ENCODE results near the gene MED16. TPM values are rescaled to one million over a fixed set of nuclear protein-coding genes. Genes with fewer than 3 reads are reported as not detected.

MED16 gene
- total and polyA plus RNA-seq, 10 of the 15 experiments (the other 5 are each of a cell fraction or from before 2014, with no cell fraction given): 0.56 to 51.1 (median 13.6) TPM

GRCh38 chr19:912181-913079 is 19.4 kb upstream of the MED16 start:
- Histone ChIP-seq H3K9me3 (replicated peaks; ENCODE audit: control insufficient read depth, insufficient read depth, low read length) (no peaks in the 10 kb centered on the region), H4K20me1 (ENCODE audit: control insufficient read depth, insufficient read depth) (no peaks in the 10 kb centered on the region), H3K4me1 (ENCODE audit: control insufficient read depth, insufficient read depth, low read length) (peaks cover 26% of the 10 kb centered on the region), H3K4me2 (ENCODE audit: control insufficient read depth, insufficient read depth) (peak overlapping the region; percentile 48; the same call in 1 of the 2 replicates), H3K27ac (ENCODE audit: control insufficient read depth, insufficient read depth) (peak overlapping the region; percentile 77), H2AFZ (ENCODE audit: control insufficient read depth, low read depth, low read length) (no peak overlapping the region), H3K36me3 (ENCODE audit: control insufficient read depth in 2 of 2, insufficient read depth in 2 of 2, low read length in 1 of 2) (no peaks in the 10 kb centered on the region; a peak in 1 of 4 replicates), H3K79me2 (ENCODE audit: control insufficient read depth, insufficient read depth, low read length) (peaks cover 15% of the 10 kb centered on the region), H3K4me3 (peak overlapping the region; percentile 74; the same call in 1 of the 2 replicates), H3K9ac (ENCODE audit: control insufficient read depth, insufficient read depth, low read length) (peak overlapping the region; percentile 89; the same call in 1 of the 2 replicates), H3K27me3 (replicated peaks in 1 of 2; ENCODE audit: control insufficient read depth in 2 of 2, insufficient read depth in 2 of 2, low read length in 1 of 2) (no peaks in the 10 kb centered on the region; a peak in 1 of 4 replicates)
- in situ Hi-C loops (cut with MboI) (no loop called here), intact Hi-C loops (cut with micrococcal nuclease; ENCODE audit: unreplicated experiment) (no loop called here)
- TF ChIP-seq RCOR1 (conservative IDR thresholded peaks at IDR 0.05; ENCODE audit: low read depth, low read length): no peak
- no peak for TF ChIP-seq ZNF217 (IDR thresholded peaks at IDR 0.05)
- TF ChIP-seq CREB1 (IDR thresholded peaks at IDR 0.05; ENCODE audit: low read depth): peak; percentile 29; the same call in 1 of the 2 replicates
- no peak for TF ChIP-seq RELB (IDR thresholded peaks at IDR 0.05; ENCODE audit: low read depth)
- TF ChIP-seq CHD2 (IDR thresholded peaks at IDR 0.05; ENCODE audit: borderline replicate concordance, low read depth, low read length): no peak
- FAIRE-seq (no peak), ATAC-seq (no peak), DNase-seq (ENCODE audit: low read depth, low spot score) (no peak)
- no TSS peak for BruUV-seq (replicated peaks)
- ChIA-PET RAD21 (ENCODE audit: unreplicated experiment) (no interaction called here), CTCF (no interaction called here), SMC1A (ENCODE audit: uncharacterized antibody, unreplicated experiment) (no interaction called here), POLR2A (no interaction called here)
- 2% methylated on average over 8 of the region's 69 CpGs for WGBS (ENCODE audit: insufficient coverage, insufficient replicate concordance, low lambda C conversion rate, missing lambda C conversion rate)
